SJSA1 (cell line): Measurements from ENCODE around the gene PHLDA2. TPM values are rescaled to one million over a fixed set of nuclear protein-coding genes. Genes with fewer than 3 reads are reported as not detected.
"Not testable (repeated sequence)": the region's sequence is repeated elsewhere in the genome, so short reads cannot be mapped to it uniquely, and the experiment has no call there.

Experiments used
- DNase-seq, 2 experiments: peaks; one replicate each; pipeline ENCODE4 v3.0.0-alpha.2; 2015 to 2020; ENCODE audit warnings: low spot score in 2 of 2, low read depth in 1 of 2
- H3K27ac ChIP-seq: fragments of 250-450 bp; sonication (Bioruptor Pico); 2 replicates; pipeline ENCODE4 v1.5.1; 2020; ENCODE audit warnings: mild to moderate bottlenecking, moderate library complexity
- H3K27me3 ChIP-seq: fragments of 250-450 bp; sonication (Bioruptor Pico); replicated peaks from 2 replicates; pipeline ENCODE4 v1.5.1; 2020; ENCODE audit warnings: mild to moderate bottlenecking, moderate library complexity
- H3K36me3 ChIP-seq: fragments of 250-450 bp; sonication (Bioruptor Pico); 2 replicates; pipeline ENCODE4 v1.5.1; 2020; ENCODE audit warnings: mild to moderate bottlenecking
- H3K4me1 ChIP-seq: fragments of 250-450 bp; sonication (Bioruptor Pico); replicated peaks from 2 replicates; pipeline ENCODE4 v1.6.1; 2021; ENCODE audit warnings: mild to moderate bottlenecking
- H3K4me3 ChIP-seq: fragments of 250-450 bp; sonication (Bioruptor Pico); 2 replicates; pipeline ENCODE4 v1.5.1; 2020; ENCODE audit warnings: mild to moderate bottlenecking
- H3K9me3 ChIP-seq: fragments of 250-450 bp; sonication (Bioruptor Pico); replicated peaks from 2 replicates; pipeline ENCODE4 v1.5.1; 2020; ENCODE audit warnings: mild to moderate bottlenecking
- total RNA-seq: library from RNA; depleted of rRNA; stranded (reverse); fragments of >200 nt; shearing (Covaris generic); gene quantifications from 2 replicates; pipeline ENCODE4 v1.2.3, GENCODE V29; 2014

PHLDA2 gene
- total RNA-seq, 1 experiment from 2014 or later, result 28.0 TPM

GRCh38 chr11:2940921-2941821 is 12.0 kb upstream of the PHLDA2 start:
- DNase-seq, result no peak
- Histone ChIP-seq H3K4me1 (peaks cover 33% of the 10 kb centered on the region), H3K36me3 (peaks cover 60% of the 10 kb centered on the region), H3K27me3 (no peaks in the 10 kb centered on the region), H3K9me3 (peaks cover 17% of the 10 kb centered on the region), H3K27ac (peak overlapping the region; percentile 89), H3K4me3 (no peak overlapping the region)

GRCh38 chr11:2940147-2940920 is 11.1 kb upstream of the PHLDA2 start:
- H3K36me3 ChIP-seq, result peaks cover 52% of the 10 kb centered on the region
- H3K4me3 ChIP-seq, result no peak overlapping the region
- peaks cover 25% of the 10 kb centered on the region for H3K4me1 ChIP-seq
- H3K27me3 ChIP-seq, result no peaks in the 10 kb centered on the region
- H3K9me3 ChIP-seq, result peaks cover 17% of the 10 kb centered on the region
- H3K27ac ChIP-seq, result peak overlapping the region; percentile 89
- DNase-seq, result peak; percentile 62 to 87

GRCh38 chr11:2938458-2939418 is 9.5 kb upstream of the PHLDA2 start:
- not testable (repeated sequence) for H3K4me3 ChIP-seq, DNase-seq, H3K27ac ChIP-seq, H3K27me3 ChIP-seq
- H3K9me3 ChIP-seq, result peaks cover 17% of the 10 kb centered on the region
- H3K4me1 ChIP-seq, result peaks cover 23% of the 10 kb centered on the region
- peaks cover 36% of the 10 kb centered on the region for H3K36me3 ChIP-seq

GRCh38 chr11:2937641-2938457 is 8.6 kb upstream of the PHLDA2 start:
- peaks cover 17% of the 10 kb centered on the region for H3K9me3 ChIP-seq
- not testable (repeated sequence) for DNase-seq, H3K4me3 ChIP-seq, H3K27me3 ChIP-seq, H3K27ac ChIP-seq
- peaks cover 27% of the 10 kb centered on the region for H3K36me3 ChIP-seq
- peaks cover 32% of the 10 kb centered on the region for H3K4me1 ChIP-seq

- H3K36me3 ChIP-seq, result peaks cover 8% of the 10 kb centered on the region
- no peaks in the 10 kb centered on the region for H3K27me3 ChIP-seq
- no peak overlapping the region for H3K27ac ChIP-seq
- H3K4me3 ChIP-seq, result no peak overlapping the region
- peaks cover 12% of the 10 kb centered on the region for H3K9me3 ChIP-seq
- no peak for DNase-seq
- H3K4me1 ChIP-seq, result peaks cover 30% of the 10 kb centered on the region
These were observed 5.5 kb upstream of the PHLDA2 start for GRCh38 chr11:2934611-2935239.

GRCh38 chr11:2934021-2934550 is 4.9 kb upstream of the PHLDA2 start:
- H3K27me3 ChIP-seq, result no peaks in the 10 kb centered on the region
- no peak overlapping the region for H3K4me3 ChIP-seq
- H3K4me1 ChIP-seq, result peaks cover 35% of the 10 kb centered on the region
- H3K36me3 ChIP-seq, result peaks cover 3% of the 10 kb centered on the region; the same call in 1 of the 2 replicates
- peaks cover 5% of the 10 kb centered on the region for H3K9me3 ChIP-seq
- DNase-seq, result no peak
- H3K27ac ChIP-seq, result no peak overlapping the region

GRCh38 chr11:2933375-2934020 is 4.3 kb upstream of the PHLDA2 start:
- no peak overlapping the region for H3K4me3 ChIP-seq
- peak; percentile 82 to 94 for DNase-seq
- H3K9me3 ChIP-seq, result peaks cover 2% of the 10 kb centered on the region; the same call in 1 of the 2 replicates
- peaks cover 6% of the 10 kb centered on the region for H3K36me3 ChIP-seq
- H3K27ac ChIP-seq, result peak overlapping the region; percentile 70
- H3K4me1 ChIP-seq, result peaks cover 40% of the 10 kb centered on the region
- no peaks in the 10 kb centered on the region for H3K27me3 ChIP-seq

- Histone ChIP-seq H3K27ac (peak overlapping the region; percentile 70), H3K36me3 (peaks cover 9% of the 10 kb centered on the region), H3K27me3 (no peaks in the 10 kb centered on the region), H3K4me1 (peaks cover 47% of the 10 kb centered on the region), H3K4me3 (no peak overlapping the region), H3K9me3 (peaks cover 2% of the 10 kb centered on the region; the same call in 1 of the 2 replicates)
- DNase-seq, result peak; percentile 73 to 84
These were observed 3.6 kb upstream of the PHLDA2 start for GRCh38 chr11:2932850-2933251.

- no peaks in the 10 kb centered on the region for H3K27me3 ChIP-seq
- H3K4me3 ChIP-seq, result no peak overlapping the region
- peak overlapping the region; percentile 70; the same call in 1 of the 2 replicates for H3K27ac ChIP-seq
- no peak for DNase-seq
- H3K36me3 ChIP-seq, result peaks cover 15% of the 10 kb centered on the region
- no peaks in the 10 kb centered on the region; the same call in 1 of the 2 replicates for H3K9me3 ChIP-seq
- H3K4me1 ChIP-seq, result peaks cover 55% of the 10 kb centered on the region
These were observed 2.8 kb upstream of the PHLDA2 start for GRCh38 chr11:2931771-2932738.

- Histone ChIP-seq H3K36me3 (peaks cover 15% of the 10 kb centered on the region), H3K27me3 (no peaks in the 10 kb centered on the region), H3K4me3 (no peak overlapping the region), H3K9me3 (no peaks in the 10 kb centered on the region), H3K27ac (no peak overlapping the region), H3K4me1 (peaks cover 55% of the 10 kb centered on the region)
- DNase-seq, result no peak
These were observed 2.2 kb upstream of the PHLDA2 start for GRCh38 chr11:2931420-2931746.
